Raji (cell line): ENCODE data around the gene FUT6.

Source experiments
- POLR2A ChIP-seq: IDR thresholded peaks from 2 replicates; pipeline ENCODE4 v1.6.1; 2011; ENCODE audit warnings: low read depth, low read length, control low read depth; ENCODE audit not compliant: insufficient read depth

Gene FUT6

GRCh38 chr19:5782945-5783919 lies 56.3 kb downstream of the FUT6 start:
- no peak for TF ChIP-seq POLR2A

GRCh38 chr19:5782322-5782721 lies 57.2 kb downstream of the FUT6 start:
- TF ChIP-seq POLR2A, result no peak
